Naive thymus-derived CD4-positive, alpha-beta T cell (primary cell): Measurements from ENCODE around the gene PLPPR5. TPM values are rescaled to one million over a fixed set of nuclear protein-coding genes. Genes with fewer than 3 reads are reported as not detected.

ENCODE experiments used
- ATAC-seq: fragments of 150-1000 bp; cut with Tn5 transposase; 2 replicates; pipeline ENCODE4 v1.10.0; 2021; ENCODE audit warnings: mild to moderate bottlenecking, moderate library complexity
- CTCF ChIA-PET: fragments of 350-600 bp; sonication (Branson Sonifier 250); formaldehyde crosslinking; loops from one replicate; lab custom pipeline; 2021; ENCODE audit warnings: antibody characterized with exemption; lab: Charles Lee
- POLR2A ChIA-PET: fragments of 350-600 bp; sonication (Branson Sonifier 250); formaldehyde crosslinking; loops from one replicate; lab custom pipeline; 2021; ENCODE audit warnings: antibody characterized with exemption, inconsistent platforms; lab: Charles Lee
- DNase-seq, 9 donors: peaks; one replicate each; pipeline versions ENCODE4 v3.0.0 to v3.0.0-alpha.2; 2020 to 2022; ENCODE audit warnings: mixed read lengths in 1 of 9
- H3K27ac ChIP-seq: one replicate; pipeline ENCODE4 v1.7.0; 2013; ENCODE audit warnings: mild to moderate bottlenecking, low read depth, low read length, moderate library complexity
- H3K27me3 ChIP-seq, 2 donors: one replicate each; pipeline ENCODE4 v1.7.0; 2013; ENCODE audit warnings: low read length in 2 of 2, mild to moderate bottlenecking in 2 of 2, moderate library complexity in 2 of 2; ENCODE audit not compliant: control insufficient read depth in 2 of 2, insufficient read depth in 2 of 2
- H3K36me3 ChIP-seq, 3 experiments: 1 replicate in 2 of 3; 2 replicates in 1 of 3; pipeline ENCODE4 v1.7.0; 2013; ENCODE audit warnings: low read length in 3 of 3, mild to moderate bottlenecking in 3 of 3, moderate library complexity in 1 of 3; ENCODE audit not compliant: insufficient read depth in 3 of 3, control insufficient read depth in 2 of 3
- H3K4me1 ChIP-seq, 2 donors: one replicate each; pipeline ENCODE4 v1.7.0; 2013; ENCODE audit warnings: low read length in 2 of 2, mild to moderate bottlenecking in 2 of 2, moderate library complexity in 1 of 2; ENCODE audit not compliant: control insufficient read depth in 2 of 2, insufficient read depth in 2 of 2
- H3K4me3 ChIP-seq: 2 replicates; pipeline ENCODE4 v1.7.0; 2013; ENCODE audit warnings: mild to moderate bottlenecking, low read length
- H3K9me3 ChIP-seq, 3 experiments: 1 replicate in 2 of 3; 2 replicates in 1 of 3; pipeline ENCODE4 v1.7.0; 2013; ENCODE audit warnings: low read length in 3 of 3; ENCODE audit not compliant: control insufficient read depth in 2 of 3
- H3K27ac Mint-ChIP-seq, 9 donors: one replicate each; pipeline ENCODE4 v1.8.0; 2020 to 2022; ENCODE audit warnings: mixed read lengths in 9 of 9, mild to moderate bottlenecking in 8 of 9, moderate library complexity in 5 of 9, inconsistent platforms in 2 of 9
- H3K27me3 Mint-ChIP-seq, 5 donors: one replicate each; pipeline ENCODE4 v1.8.0; 2021 to 2022; ENCODE audit warnings: mixed read lengths in 5 of 5, mild to moderate bottlenecking in 1 of 5
- H3K36me3 Mint-ChIP-seq, 5 donors: one replicate each; pipeline ENCODE4 v1.8.0; 2020 to 2022; ENCODE audit warnings: mixed read lengths in 5 of 5, mild to moderate bottlenecking in 3 of 5, inconsistent platforms in 1 of 5
- H3K4me1 Mint-ChIP-seq, 7 donors: one replicate each; pipeline ENCODE4 v1.8.0; 2020 to 2022; ENCODE audit warnings: mixed read lengths in 7 of 7, mild to moderate bottlenecking in 3 of 7, inconsistent platforms in 1 of 7
- H3K4me3 Mint-ChIP-seq, 10 donors: one replicate each; pipeline ENCODE4 v1.8.0; 2020 to 2022; ENCODE audit warnings: mild to moderate bottlenecking in 10 of 10, mixed read lengths in 10 of 10, moderate library complexity in 6 of 10, inconsistent platforms in 2 of 10
- H3K9me3 Mint-ChIP-seq, 11 donors: one replicate each; pipeline ENCODE4 v1.8.0; 2020 to 2022; ENCODE audit warnings: mixed read lengths in 11 of 11, mild to moderate bottlenecking in 4 of 11, inconsistent platforms in 1 of 11, moderate library complexity in 1 of 11
- intact Hi-C, 2 donors: fragments of 100-400 bp; cut with micrococcal nuclease; formaldehyde crosslinking; loops; one replicate each; pipeline ENCODE4 v1.15.1; 2023
- polyA plus RNA-seq, 2 donors: library from polyadenylated mRNA; unstranded; fragments of 300-500 nt; fragmentation: Illumina TruSeq; gene quantifications; one replicate each; pipeline ENCODE4 v1.2.3, GENCODE V29; 2021
- total RNA-seq, 6 experiments: library from RNA in 5 of 6; stranded (reverse) in 5 of 6; gene quantifications; 1 replicate in 5 of 6; 2 replicates in 1 of 6; pipeline ENCODE4 v1.2.3 and lab custom pipeline; 2021 to 2026

Gene PLPPR5
- total and polyA plus RNA-seq, 7 experiments from 2014 or later, result not detected

GRCh38 chr1:98991127-98992012 is 13.3 kb downstream of the PLPPR5 start:
- Mint-ChIP-seq H3K4me1 (peaks cover 0 to 9% (median 8%) of the 10 kb centered on the region in 7 donors), H3K27ac (peak overlapping the region in 3 of 9 donors; percentile 34 to 42 (median 39)), H3K9me3 (no peaks in the 10 kb centered on the region), H3K36me3 (no peaks in the 10 kb centered on the region), H3K27me3 (peaks cover 0 to 4% (median 0%) of the 10 kb centered on the region in 5 donors), H3K4me3 (no peak overlapping the region)
- no peaks in the 10 kb centered on the region for H3K9me3 ChIP-seq
- CTCF ChIA-PET, result interaction anchor here (0.9 kb wide), 1 partner anchor 84 kb away, joined by 3 read pairs; no protein-coding TSS in a partner anchor
- H3K27me3 ChIP-seq, result no peaks in the 10 kb centered on the region
- POLR2A ChIA-PET, result no interaction called here
- H3K27ac ChIP-seq, result no peak overlapping the region
- no peaks in the 10 kb centered on the region for H3K36me3 ChIP-seq
- DNase-seq, result no peak
- H3K4me1 ChIP-seq, result no peaks in the 10 kb centered on the region
- intact Hi-C loops, result loop anchor here in 1 of 2 donors (5.0 to 10.0 kb wide), 2 partner anchors 199 to 713 kb away; no protein-coding TSS in a partner anchor
- H3K4me3 ChIP-seq, result no peak overlapping the region
- ATAC-seq, result no peak

GRCh38 chr1:98989556-98989907 is 15.1 kb downstream of the PLPPR5 start:
- ATAC-seq (no peak), DNase-seq (no peak)
- no peaks in the 10 kb centered on the region for H3K27me3 ChIP-seq
- Mint-ChIP-seq H3K4me1 (peaks cover 0 to 9% (median 8%) of the 10 kb centered on the region in 7 donors), H3K36me3 (no peaks in the 10 kb centered on the region), H3K9me3 (no peaks in the 10 kb centered on the region), H3K27me3 (no peaks in the 10 kb centered on the region), H3K4me3 (no peak overlapping the region), H3K27ac (no peak overlapping the region)
- no peak overlapping the region for H3K4me3 ChIP-seq
- no peak overlapping the region for H3K27ac ChIP-seq
- no peaks in the 10 kb centered on the region for H3K9me3 ChIP-seq
- intact Hi-C loops, result no loop called here
- CTCF ChIA-PET, result no interaction called here
- H3K36me3 ChIP-seq, result no peaks in the 10 kb centered on the region
- POLR2A ChIA-PET, result no interaction called here
- no peaks in the 10 kb centered on the region for H3K4me1 ChIP-seq

GRCh38 chr1:98988904-98989555 is 15.6 kb downstream of the PLPPR5 start:
- Histone ChIP-seq H3K27ac (no peak overlapping the region), H3K36me3 (no peaks in the 10 kb centered on the region), H3K4me3 (no peak overlapping the region), H3K4me1 (no peaks in the 10 kb centered on the region), H3K27me3 (no peaks in the 10 kb centered on the region), H3K9me3 (no peaks in the 10 kb centered on the region)
- H3K27me3 Mint-ChIP-seq, result no peaks in the 10 kb centered on the region
- ChIA-PET POLR2A (no interaction called here), CTCF (no interaction called here)
- peaks cover 0 to 3% (median under 1%) of the 10 kb centered on the region in 11 donors for H3K9me3 Mint-ChIP-seq
- H3K27ac Mint-ChIP-seq, result no peak overlapping the region
- no peaks in the 10 kb centered on the region for H3K36me3 Mint-ChIP-seq
- intact Hi-C loops, result no loop called here
- H3K4me3 Mint-ChIP-seq, result no peak overlapping the region
- ATAC-seq (no peak), DNase-seq (no peak)
- peaks cover 0 to 9% (median 8%) of the 10 kb centered on the region in 7 donors for H3K4me1 Mint-ChIP-seq

GRCh38 chr1:98985687-98986086 is 19.0 kb downstream of the PLPPR5 start:
- ATAC-seq (no peak), DNase-seq (no peak)
- Mint-ChIP-seq H3K27ac (no peak overlapping the region), H3K9me3 (peaks cover 0 to 11% (median 4%) of the 10 kb centered on the region in 11 donors), H3K4me3 (no peak overlapping the region), H3K4me1 (no peaks in the 10 kb centered on the region), H3K36me3 (no peaks in the 10 kb centered on the region), H3K27me3 (no peaks in the 10 kb centered on the region)
- Histone ChIP-seq H3K4me3 (no peak overlapping the region), H3K27ac (no peak overlapping the region), H3K36me3 (no peaks in the 10 kb centered on the region), H3K9me3 (no peaks in the 10 kb centered on the region), H3K4me1 (no peaks in the 10 kb centered on the region), H3K27me3 (no peaks in the 10 kb centered on the region)
- CTCF ChIA-PET, result no interaction called here
- intact Hi-C loops, result no loop called here
- POLR2A ChIA-PET, result no interaction called here

GRCh38 chr1:98981917-98982513 is 22.6 kb downstream of the PLPPR5 start:
- no peak for ATAC-seq
- peaks cover 0 to 11% (median 4%) of the 10 kb centered on the region in 11 donors for H3K9me3 Mint-ChIP-seq

GRCh38 chr1:98979463-98979862 is 25.2 kb downstream of the PLPPR5 start:
- CTCF ChIA-PET, result no interaction called here
- POLR2A ChIA-PET, result no interaction called here
- Histone ChIP-seq H3K4me1 (no peaks in the 10 kb centered on the region), H3K36me3 (no peaks in the 10 kb centered on the region), H3K9me3 (no peaks in the 10 kb centered on the region), H3K27ac (no peak overlapping the region), H3K4me3 (no peak overlapping the region), H3K27me3 (no peaks in the 10 kb centered on the region)
- no peak for DNase-seq
- no peak overlapping the region for H3K27ac Mint-ChIP-seq
- intact Hi-C loops, result no loop called here
- no peaks in the 10 kb centered on the region for H3K27me3 Mint-ChIP-seq
- no peak for ATAC-seq
- no peak overlapping the region for H3K4me3 Mint-ChIP-seq
- H3K4me1 Mint-ChIP-seq, result peaks cover 0 to 3% (median 0%) of the 10 kb centered on the region in 7 donors
- peaks cover 0 to 11% (median 4%) of the 10 kb centered on the region in 11 donors for H3K9me3 Mint-ChIP-seq
- no peaks in the 10 kb centered on the region for H3K36me3 Mint-ChIP-seq

More at GRCh38 chr1:98981917-98982513, 22.6 kb downstream of the PLPPR5 start:
- intact Hi-C loops, result no loop called here
- Mint-ChIP-seq H3K27me3 (no peaks in the 10 kb centered on the region), H3K36me3 (no peaks in the 10 kb centered on the region), H3K4me3 (no peak overlapping the region), H3K27ac (no peak overlapping the region), H3K4me1 (peaks cover 0 to 3% (median 0%) of the 10 kb centered on the region in 7 donors)
- no peaks in the 10 kb centered on the region for H3K9me3 ChIP-seq
- H3K4me3 ChIP-seq, result no peak overlapping the region
- no peaks in the 10 kb centered on the region for H3K36me3 ChIP-seq
- no peak for DNase-seq
- CTCF ChIA-PET, result no interaction called here
- H3K27ac ChIP-seq, result no peak overlapping the region
- H3K27me3 ChIP-seq, result no peaks in the 10 kb centered on the region
- POLR2A ChIA-PET, result no interaction called here
- H3K4me1 ChIP-seq, result no peaks in the 10 kb centered on the region
